VCaP (cell line): Measurements from ENCODE around the gene APOM.
A peak's percentile ranks its signal among the peaks of the same experiment; 100 is the strongest.

ENCODE experiments used
- H3K27ac ChIP-seq: fragments of 450-650 bp; 2 replicates; pipeline ENCODE4 v1.5.1; 2017
- TF ChIP-seq, protein P1 (sequence below): fragments of 450-650 bp; conservative IDR thresholded peaks from 2 replicates; pipeline ENCODE4 v1.5.1; 2017; ENCODE audit warnings: mild to moderate bottlenecking, moderate library complexity

APOM gene

DNA sequence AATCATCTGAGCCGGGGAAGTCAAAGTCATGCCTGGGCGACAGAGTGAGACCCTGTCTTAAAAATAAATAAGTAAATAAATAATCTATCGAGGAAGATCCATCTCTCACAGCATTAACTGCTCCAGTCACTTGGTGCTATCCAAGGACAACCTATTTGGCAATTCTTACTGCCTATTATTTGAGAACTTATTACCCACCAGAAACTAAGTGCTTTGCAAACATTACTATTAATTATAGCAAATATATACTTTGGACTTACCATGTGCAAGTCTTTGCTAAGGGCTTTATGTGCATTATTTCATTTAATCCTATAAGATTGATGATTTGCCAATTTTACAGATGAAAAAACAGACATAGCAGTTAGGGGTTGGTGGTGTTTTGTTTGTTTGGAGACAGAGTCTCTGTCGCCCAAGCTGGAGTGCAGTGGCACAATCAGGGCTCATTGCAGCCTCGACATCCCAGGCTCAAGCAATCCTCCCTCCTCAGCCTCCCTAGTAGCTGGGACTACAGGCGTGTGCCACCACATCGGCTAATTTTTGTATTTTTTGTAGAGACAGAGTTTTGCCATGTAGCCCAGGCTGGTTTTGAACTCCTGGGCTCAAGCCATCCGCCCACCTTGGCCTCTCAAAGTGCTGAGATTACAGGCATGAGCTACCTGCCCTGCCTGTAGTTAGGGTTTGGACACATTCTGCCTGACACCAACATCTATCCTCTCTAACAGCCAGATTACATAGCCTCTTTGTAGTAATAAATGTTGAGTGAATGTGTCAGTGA lies 933 bp upstream of the APOM start:
- TF ChIP-seq, protein P1, sequence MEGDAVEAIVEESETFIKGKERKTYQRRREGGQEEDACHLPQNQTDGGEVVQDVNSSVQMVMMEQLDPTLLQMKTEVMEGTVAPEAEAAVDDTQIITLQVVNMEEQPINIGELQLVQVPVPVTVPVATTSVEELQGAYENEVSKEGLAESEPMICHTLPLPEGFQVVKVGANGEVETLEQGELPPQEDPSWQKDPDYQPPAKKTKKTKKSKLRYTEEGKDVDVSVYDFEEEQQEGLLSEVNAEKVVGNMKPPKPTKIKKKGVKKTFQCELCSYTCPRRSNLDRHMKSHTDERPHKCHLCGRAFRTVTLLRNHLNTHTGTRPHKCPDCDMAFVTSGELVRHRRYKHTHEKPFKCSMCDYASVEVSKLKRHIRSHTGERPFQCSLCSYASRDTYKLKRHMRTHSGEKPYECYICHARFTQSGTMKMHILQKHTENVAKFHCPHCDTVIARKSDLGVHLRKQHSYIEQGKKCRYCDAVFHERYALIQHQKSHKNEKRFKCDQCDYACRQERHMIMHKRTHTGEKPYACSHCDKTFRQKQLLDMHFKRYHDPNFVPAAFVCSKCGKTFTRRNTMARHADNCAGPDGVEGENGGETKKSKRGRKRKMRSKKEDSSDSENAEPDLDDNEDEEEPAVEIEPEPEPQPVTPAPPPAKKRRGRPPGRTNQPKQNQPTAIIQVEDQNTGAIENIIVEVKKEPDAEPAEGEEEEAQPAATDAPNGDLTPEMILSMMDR, result no peak
- H3K27ac ChIP-seq, result no peak overlapping the region

DNA sequence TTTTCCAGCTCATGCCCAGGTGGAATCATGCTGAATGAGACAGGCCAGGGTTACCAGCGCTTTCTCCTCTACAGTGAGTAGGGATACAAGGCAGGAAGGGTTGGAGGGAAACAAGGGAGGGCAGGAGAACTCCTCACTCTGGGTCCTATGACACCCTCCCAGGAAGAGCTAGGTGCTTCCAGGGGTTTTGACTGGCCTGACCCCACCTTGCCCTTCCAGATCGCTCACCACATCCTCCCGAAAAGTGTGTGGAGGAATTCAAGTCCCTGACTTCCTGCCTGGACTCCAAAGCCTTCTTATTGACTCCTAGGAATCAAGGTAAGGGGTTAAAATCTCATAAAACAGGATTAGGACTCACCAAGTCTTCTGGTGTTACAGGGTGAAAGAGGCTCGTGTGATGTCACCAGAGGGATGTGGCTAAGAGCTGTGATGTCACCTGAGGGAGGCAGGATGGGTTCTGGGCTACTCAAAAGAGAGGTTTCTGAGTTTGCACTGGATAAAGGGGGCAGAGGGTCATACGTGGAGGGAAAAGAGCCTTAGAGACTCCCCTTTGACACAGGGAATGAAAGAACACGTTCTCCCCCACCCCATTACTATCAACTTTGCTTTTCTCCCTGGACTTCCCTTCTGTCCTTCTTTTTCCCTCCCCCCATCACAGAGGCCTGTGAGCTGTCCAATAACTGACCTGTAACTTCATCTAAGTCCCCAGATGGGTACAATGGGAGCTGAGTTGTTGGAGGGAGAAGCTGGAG lies 1.9 kb downstream of the APOM start:
- TF ChIP-seq, protein P1, result no peak
- no peak overlapping the region for H3K27ac ChIP-seq

DNA sequence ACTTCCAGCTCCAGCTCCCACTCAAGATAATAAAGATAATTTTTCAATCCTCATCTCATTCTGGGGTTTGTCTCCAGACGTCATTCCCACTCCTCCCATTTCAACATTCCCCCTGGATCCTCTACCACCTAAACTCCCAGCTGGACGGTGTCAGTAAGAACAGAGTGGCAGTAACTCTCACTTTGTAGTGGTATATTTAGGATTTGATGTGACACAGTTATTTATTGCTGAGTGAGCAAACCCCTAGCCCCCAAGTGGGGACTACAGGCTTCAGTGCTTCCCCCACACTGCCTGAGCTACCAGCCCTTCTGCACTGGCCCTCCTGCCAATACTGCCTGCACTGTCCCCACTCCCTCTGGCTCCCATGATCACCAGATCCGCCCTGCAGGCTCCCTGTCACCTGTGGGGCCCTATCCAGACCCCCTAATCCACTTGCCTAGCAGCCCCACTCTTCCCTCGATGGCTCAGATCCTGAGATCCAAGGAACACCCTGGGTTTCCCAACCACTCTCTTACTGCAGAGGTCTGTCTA lies 2.5 kb downstream of the APOM start:
- TF ChIP-seq, protein P1, result no peak
- no peak overlapping the region; the same call in 1 of the 2 replicates for H3K27ac ChIP-seq

DNA sequence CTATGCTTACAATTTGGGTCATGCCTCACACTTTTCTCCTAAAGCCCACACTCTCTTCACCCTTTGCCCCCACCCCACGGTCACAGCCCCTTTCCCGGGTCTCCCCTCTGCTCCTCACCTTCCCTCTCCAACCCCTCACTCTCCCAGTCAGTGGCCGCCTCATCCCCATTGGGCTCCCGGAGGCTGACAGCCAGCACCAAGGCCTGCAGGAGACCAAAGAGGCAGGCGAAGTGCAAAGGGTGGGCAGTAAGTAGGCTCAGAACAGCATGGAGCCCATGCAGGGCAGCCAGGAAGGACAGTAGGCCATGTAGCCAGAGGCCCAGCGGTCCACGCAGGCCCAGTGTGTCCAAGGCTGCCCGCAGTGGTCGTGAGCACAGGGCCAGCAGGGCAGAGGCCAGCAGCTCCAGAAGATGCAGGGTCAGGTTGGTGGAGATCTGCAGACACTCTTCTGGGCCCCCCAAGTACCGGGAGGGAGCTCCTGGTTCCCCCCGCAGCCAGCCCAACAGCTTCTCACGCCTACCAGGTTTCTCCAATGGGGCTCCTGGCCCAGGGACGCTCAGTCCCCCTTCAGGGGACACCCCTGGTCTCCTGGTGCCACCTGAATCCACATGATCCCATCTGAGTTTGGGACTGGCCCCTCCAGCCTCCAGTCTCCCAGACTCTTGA lies 3.4 kb downstream of the APOM start:
- peak overlapping the region; percentile 78; the same call in 1 of the 2 replicates for H3K27ac ChIP-seq
- TF ChIP-seq, protein P1, result no peak

DNA sequence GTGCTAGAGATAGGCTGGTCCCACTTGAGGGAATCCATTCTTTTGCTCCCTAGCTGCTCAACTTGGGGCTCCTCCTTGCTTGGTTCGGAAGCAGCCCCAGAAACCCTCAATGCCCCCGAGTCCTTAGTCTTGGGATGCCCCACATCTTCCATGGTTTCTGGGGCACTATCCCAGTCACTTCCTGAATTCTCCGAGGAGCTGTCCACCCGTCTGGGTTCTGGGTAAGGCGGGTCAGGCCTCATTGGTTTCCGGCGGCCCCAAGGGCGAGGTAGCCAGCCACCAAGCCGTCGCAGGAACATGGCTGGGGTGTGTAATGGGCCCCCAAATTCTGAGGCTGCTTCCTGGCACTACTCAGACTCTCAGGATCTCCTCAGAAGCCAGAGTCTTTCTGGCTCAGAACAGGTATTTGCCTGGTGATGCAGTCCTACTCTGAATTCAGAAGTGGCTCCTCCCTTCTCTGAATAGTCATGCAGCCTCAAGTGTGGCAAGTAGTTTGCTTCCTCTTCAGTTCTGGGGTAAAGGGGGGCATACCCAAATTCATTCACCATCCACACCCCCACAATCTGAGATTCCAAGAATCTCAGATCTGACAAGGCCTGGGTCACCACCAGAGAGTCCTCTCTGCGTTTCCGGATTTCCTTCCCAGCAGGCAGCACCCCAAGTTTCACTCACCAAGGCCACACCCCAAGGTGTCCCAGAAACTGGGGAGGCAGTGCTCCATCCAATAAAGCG lies 4.1 kb downstream of the APOM start:
- TF ChIP-seq, protein P1, result no peak

DNA sequence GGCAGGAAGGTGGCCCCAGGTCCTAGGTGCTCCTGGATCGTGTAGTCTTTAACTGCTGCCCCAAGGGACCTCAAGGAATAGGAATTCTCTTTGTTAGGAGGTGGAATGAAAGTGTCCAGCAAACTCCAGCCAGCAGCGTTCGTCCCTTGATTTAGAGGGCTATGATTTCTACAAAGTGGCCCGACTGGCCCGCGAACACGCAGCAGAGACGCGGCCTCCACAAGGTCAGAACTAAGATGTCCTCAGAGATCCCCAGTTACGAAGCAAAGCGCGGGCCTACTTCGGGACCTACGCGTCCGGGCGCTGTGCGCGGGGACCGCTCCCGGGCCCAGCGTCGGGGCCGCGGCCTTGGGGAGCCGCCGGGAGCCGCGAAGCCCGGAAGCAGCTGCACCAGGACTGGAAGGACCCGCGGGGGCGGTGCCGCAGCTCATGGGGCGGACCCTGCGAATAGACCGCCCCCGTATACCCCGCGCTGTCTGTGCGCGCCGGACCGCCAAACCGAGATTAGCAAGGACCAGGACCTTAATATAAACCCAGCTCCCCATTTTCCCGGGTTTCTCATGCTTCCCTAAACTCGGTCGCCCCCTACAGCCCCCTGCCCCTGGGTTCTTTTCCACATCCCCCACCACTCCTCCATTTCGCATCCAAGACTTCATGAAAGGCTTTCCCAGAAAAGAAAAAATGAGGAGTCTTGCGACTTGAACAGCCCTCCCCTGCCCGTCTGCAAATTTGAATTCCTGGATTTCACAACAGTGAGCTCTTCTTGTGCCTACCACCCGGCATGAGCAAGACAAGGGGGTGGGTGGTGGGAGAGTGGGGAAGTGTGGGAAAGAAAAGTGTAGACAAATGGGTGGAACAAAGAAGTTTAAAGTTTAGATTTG lies 4.9 kb downstream of the APOM start, which contains the start of gene C6orf47:
Gene C6orf47 (minus strand): TSS at position 398 of the 881 bp plus-strand sequence. CDS start 831 bp downstream, outside the sequence.
- TF ChIP-seq, protein P1, result no peak

More for the DNA sequence above, 4.1 kb downstream of the APOM start:
- H3K27ac ChIP-seq, result peak overlapping the region; percentile 78

More for the DNA sequence above, 4.9 kb downstream of the APOM start, which contains the start of gene C6orf47:
- peak within 1 kb of the TSS; percentile 78 for H3K27ac ChIP-seq
